Rectal smooth muscle tissue (tissue), 1 donor: Measurements from ENCODE around the gene LEKR1.

ENCODE experiments used
- H3K27ac ChIP-seq: one replicate; pipeline ENCODE4 v1.7.0; 2013; ENCODE audit warnings: low read depth, low read length, inconsistent platforms
- H3K27me3 ChIP-seq: one replicate; pipeline ENCODE4 v1.7.0; 2013; ENCODE audit warnings: low read length; ENCODE audit not compliant: control insufficient read depth, insufficient read depth
- H3K36me3 ChIP-seq: one replicate; pipeline ENCODE4 v1.7.0; 2013; ENCODE audit warnings: low read length; ENCODE audit not compliant: control insufficient read depth, insufficient read depth
- H3K4me1 ChIP-seq: one replicate; pipeline ENCODE4 v1.7.0; 2013; ENCODE audit warnings: low read length; ENCODE audit not compliant: control insufficient read depth, insufficient read depth
- H3K4me3 ChIP-seq: one replicate; pipeline ENCODE4 v1.7.0; 2013; ENCODE audit warnings: low read length
- H3K9ac ChIP-seq: one replicate; pipeline ENCODE4 v1.7.0; 2013; ENCODE audit warnings: low read length

The LEKR1 gene

GRCh38 chr3:156826896-156827882 lies 1.0 kb downstream of the LEKR1 start:
- Histone ChIP-seq H3K27me3 (no peaks in the 10 kb centered on the region), H3K9ac (peak overlapping the region; percentile 10), H3K4me3 (peak overlapping the region; percentile 62), H3K36me3 (no peaks in the 10 kb centered on the region), H3K4me1 (no peaks in the 10 kb centered on the region), H3K27ac (peak overlapping the region; percentile 58)

- H3K4me1 ChIP-seq = no peaks in the 10 kb centered on the region
- H3K9ac ChIP-seq = no peak overlapping the region
- H3K36me3 ChIP-seq = no peaks in the 10 kb centered on the region
- no peak overlapping the region for H3K4me3 ChIP-seq
- H3K27ac ChIP-seq = no peak overlapping the region
- H3K27me3 ChIP-seq = no peaks in the 10 kb centered on the region
Observed at GRCh38 chr3:156831006-156831405, 4.9 kb downstream of the LEKR1 start.

GRCh38 chr3:156834435-156834834 lies 8.3 kb downstream of the LEKR1 start:
- H3K9ac ChIP-seq = no peak overlapping the region
- H3K4me1 ChIP-seq = no peaks in the 10 kb centered on the region
- H3K36me3 ChIP-seq = no peaks in the 10 kb centered on the region
- H3K27ac ChIP-seq = no peak overlapping the region
- H3K4me3 ChIP-seq = no peak overlapping the region
- H3K27me3 ChIP-seq = no peaks in the 10 kb centered on the region

DNA sequence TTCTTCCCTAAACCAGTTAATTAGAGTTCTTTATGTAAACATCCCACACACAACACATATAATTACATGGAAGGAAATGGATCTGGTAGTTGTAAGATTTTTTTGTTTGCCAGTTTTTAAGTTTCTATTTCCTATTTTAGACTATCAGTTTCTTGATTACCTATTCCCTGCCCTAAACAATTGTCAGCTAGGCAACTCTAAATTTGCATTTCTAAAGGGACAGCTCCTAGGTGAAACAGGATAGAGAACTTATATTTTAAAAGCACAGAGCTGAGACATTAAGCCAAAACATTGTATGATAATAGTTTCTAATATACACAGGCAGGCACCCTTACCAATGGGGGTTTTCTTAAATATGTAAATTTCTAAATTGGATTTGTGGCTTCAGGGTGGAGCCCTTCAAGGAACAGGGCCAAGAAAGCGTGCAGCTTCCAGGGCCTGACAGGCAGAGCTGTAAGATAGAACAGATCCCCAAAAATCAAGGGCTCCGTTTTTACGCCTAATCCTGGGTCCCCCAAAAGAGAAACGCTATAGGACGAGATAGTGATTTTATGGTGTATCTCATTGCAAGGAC lies 8.9 kb downstream of the LEKR1 start:
- Histone ChIP-seq H3K27me3 (no peaks in the 10 kb centered on the region), H3K4me1 (no peaks in the 10 kb centered on the region), H3K9ac (no peak overlapping the region), H3K36me3 (no peaks in the 10 kb centered on the region), H3K27ac (no peak overlapping the region), H3K4me3 (no peak overlapping the region)

- no peaks in the 10 kb centered on the region for H3K4me1 ChIP-seq
- no peak overlapping the region for H3K4me3 ChIP-seq
- no peak overlapping the region for H3K9ac ChIP-seq
- H3K36me3 ChIP-seq = no peaks in the 10 kb centered on the region
- no peak overlapping the region for H3K27ac ChIP-seq
- no peaks in the 10 kb centered on the region for H3K27me3 ChIP-seq
Observed at GRCh38 chr3:156836701-156837100, 10.5 kb downstream of the LEKR1 start.

DNA sequence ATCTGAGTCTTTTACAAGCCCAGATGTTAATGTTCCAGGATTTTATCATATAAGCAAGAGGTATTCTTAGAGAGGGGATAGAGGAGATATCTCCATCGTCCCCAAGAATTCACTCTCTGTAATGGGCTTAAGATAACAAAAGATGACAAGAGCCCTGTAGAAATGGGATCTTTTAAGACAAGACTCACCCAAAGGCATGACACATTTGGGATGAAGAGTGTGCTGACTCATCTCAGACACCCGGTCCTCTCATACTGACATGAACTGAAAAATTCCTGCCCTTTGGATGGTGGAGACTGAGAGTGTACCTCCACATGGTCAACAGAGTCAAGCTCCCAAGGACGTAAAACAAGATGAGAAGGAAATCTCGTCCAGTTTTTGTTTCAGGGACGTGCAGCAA lies 11.0 kb downstream of the LEKR1 start:
- H3K27ac ChIP-seq = no peak overlapping the region
- H3K36me3 ChIP-seq = no peaks in the 10 kb centered on the region
- H3K4me3 ChIP-seq = no peak overlapping the region
- no peak overlapping the region for H3K9ac ChIP-seq
- no peaks in the 10 kb centered on the region for H3K4me1 ChIP-seq
- no peaks in the 10 kb centered on the region for H3K27me3 ChIP-seq

DNA sequence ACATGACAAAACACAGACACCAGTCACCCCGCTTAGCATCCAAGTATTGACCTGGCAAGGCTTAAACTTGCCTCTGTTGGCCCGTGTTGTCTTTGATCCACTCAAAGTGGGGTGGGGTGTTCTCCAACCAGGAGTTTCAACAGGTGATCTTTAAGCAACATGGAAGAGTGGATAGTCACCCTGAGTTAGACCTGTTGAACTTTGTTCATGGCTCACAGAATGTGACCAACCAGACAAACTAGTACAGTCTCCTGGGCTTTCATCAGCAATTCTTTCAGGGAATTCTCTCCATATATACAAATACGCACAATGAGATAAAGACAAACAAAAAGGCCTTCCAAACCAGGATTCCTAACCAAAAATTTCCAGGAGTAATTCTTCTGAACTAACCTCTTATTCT lies 11.9 kb downstream of the LEKR1 start:
- no peaks in the 10 kb centered on the region for H3K4me1 ChIP-seq
- H3K9ac ChIP-seq = no peak overlapping the region
- H3K27me3 ChIP-seq = no peaks in the 10 kb centered on the region
- H3K27ac ChIP-seq = no peak overlapping the region
- H3K4me3 ChIP-seq = no peak overlapping the region
- no peaks in the 10 kb centered on the region for H3K36me3 ChIP-seq

DNA sequence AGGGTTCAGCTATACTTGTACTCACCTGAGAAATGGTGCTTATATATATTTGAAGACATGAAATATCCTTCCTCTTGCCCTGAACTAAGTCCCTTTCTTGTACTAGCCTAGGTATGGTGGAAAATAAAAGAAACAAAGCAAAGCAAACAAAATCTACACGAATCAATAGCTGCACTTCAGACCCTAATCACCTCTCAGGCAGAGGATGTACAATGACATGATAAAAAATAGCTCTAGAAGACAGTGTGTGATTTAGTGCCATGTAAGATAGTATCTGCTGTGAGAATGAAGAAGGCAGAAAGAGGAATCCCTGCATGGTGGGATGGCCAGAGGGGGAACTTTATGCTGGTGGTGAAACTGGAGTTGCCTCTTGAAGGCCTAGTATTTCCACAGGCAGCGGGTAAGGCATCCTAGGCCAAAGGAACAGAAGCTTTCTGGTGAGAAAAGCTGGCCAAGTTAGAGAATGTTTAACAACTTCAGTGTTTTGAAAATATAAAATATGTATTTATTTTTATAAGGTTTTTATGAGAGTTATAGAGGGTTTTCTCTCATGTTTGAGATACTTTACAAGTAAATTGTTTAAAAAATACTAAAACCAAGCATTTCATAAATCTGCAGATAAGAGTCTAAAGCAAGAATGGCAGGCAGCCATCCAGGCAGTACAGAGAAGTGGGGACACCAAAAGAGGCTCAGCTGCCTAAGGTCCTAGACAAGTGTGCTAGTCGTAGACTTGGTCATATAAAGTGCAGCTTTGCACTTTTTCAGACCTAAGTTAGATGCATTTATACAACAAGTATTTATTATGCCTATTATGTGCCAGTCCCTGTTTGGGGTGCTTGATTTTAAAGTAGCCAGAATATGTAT lies 14.9 kb downstream of the LEKR1 start:
- H3K27me3 ChIP-seq = no peaks in the 10 kb centered on the region
- H3K27ac ChIP-seq = no peak overlapping the region
- H3K4me1 ChIP-seq = no peaks in the 10 kb centered on the region
- no peak overlapping the region for H3K4me3 ChIP-seq
- H3K36me3 ChIP-seq = no peaks in the 10 kb centered on the region
- no peak overlapping the region for H3K9ac ChIP-seq

GRCh38 chr3:156843071-156843808 lies 17.1 kb downstream of the LEKR1 start:
- H3K27ac ChIP-seq = no peak overlapping the region

GRCh38 chr3:156847752-156848448 lies 21.7 kb downstream of the LEKR1 start:
- no peak overlapping the region for H3K27ac ChIP-seq
- H3K36me3 ChIP-seq = no peaks in the 10 kb centered on the region
- H3K4me3 ChIP-seq = no peak overlapping the region
- H3K4me1 ChIP-seq = no peaks in the 10 kb centered on the region
- no peaks in the 10 kb centered on the region for H3K27me3 ChIP-seq
- no peak overlapping the region for H3K9ac ChIP-seq

More at GRCh38 chr3:156843071-156843808, 17.1 kb downstream of the LEKR1 start:
- Histone ChIP-seq H3K9ac (no peak overlapping the region), H3K36me3 (no peaks in the 10 kb centered on the region), H3K4me1 (no peaks in the 10 kb centered on the region), H3K27me3 (no peaks in the 10 kb centered on the region), H3K4me3 (no peak overlapping the region)

DNA sequence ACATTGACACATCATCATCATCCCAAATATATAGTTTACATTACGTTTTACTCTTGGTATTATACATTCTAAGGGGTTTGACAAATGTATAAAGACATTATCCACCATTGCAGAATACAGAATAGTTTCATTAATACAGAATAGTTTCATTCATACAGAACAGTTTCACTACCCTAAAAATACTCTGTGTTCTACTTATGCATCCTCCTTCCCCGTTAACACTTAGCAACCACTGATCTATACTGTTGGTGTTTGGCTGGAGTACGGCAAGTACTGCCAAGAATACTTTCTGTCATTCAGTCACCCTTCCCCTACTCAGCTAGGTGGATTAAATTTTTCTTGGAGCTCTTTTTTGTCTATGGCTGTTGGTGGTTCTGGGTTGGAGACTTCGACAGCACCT lies 33.4 kb downstream of the LEKR1 start:
- Histone ChIP-seq H3K4me3 (no peak overlapping the region), H3K36me3 (no peaks in the 10 kb centered on the region), H3K27ac (no peak overlapping the region), H3K4me1 (no peaks in the 10 kb centered on the region), H3K9ac (no peak overlapping the region), H3K27me3 (no peaks in the 10 kb centered on the region)
